Hepatocyte (in vitro differentiated cells): Measurements from ENCODE around the gene CPN2.

Source experiments
- CTCF ChIP-seq: fragments of 200-600 bp; sonication (generic); IDR thresholded peaks from 2 replicates; pipeline ENCODE4 v1.5.1; 2016; ENCODE audit warnings: antibody characterized with exemption, mild to moderate bottlenecking; ENCODE audit not compliant: poor library complexity
- EZH2 ChIP-seq: fragments of 200-600 bp; sonication (generic); IDR thresholded peaks from 2 replicates; pipeline ENCODE4 v1.6.1; 2016; ENCODE audit warnings: antibody characterized with exemption, mild to moderate bottlenecking, borderline replicate concordance
- EZH2phosphoT487 ChIP-seq: fragments of 200-600 bp; sonication (generic); IDR thresholded peaks from one replicate; pipeline ENCODE4 v1.6.1; 2018; ENCODE audit warnings: antibody characterized with exemption, mild to moderate bottlenecking, low read depth, moderate library complexity; ENCODE audit not compliant: unreplicated experiment, severe bottlenecking

GRCh38 chr3:194326968-194327217 lies 24.2 kb downstream of the CPN2 start:
- TF ChIP-seq CTCF (no peak), EZH2phosphoT487 (no peak), EZH2 (no peak)
